Esophagus muscularis mucosa (tissue), 4 donors: ENCODE data around the gene BTNL3.

Experiments used
- EP300 ChIP-seq: sonication (generic); formaldehyde crosslinking; IDR thresholded peaks from one replicate; pipeline ENCODE4 v1.6.1; 2017; ENCODE audit warnings: antibody characterized with exemption
- POLR2A ChIP-seq: fragments of 450-650 bp; IDR thresholded peaks from one replicate; pipeline ENCODE4 v1.6.1; 2017; ENCODE audit warnings: antibody characterized with exemption, moderate library complexity, mild to moderate bottlenecking, low read depth
- POLR2AphosphoS5 ChIP-seq, 2 donors: sonication (generic); formaldehyde crosslinking; IDR thresholded peaks; one replicate each; pipeline ENCODE4 v1.6.1; 2017; ENCODE audit warnings: antibody characterized with exemption in 2 of 2
- TF ChIP-seq, protein P1 (sequence below), 3 experiments: fragments of 200-600 bp in 2 of 3; fragments of 450-650 bp in 1 of 3; sonication (generic) in 2 of 3; IDR thresholded peaks; one replicate each; pipeline ENCODE4 v1.5.1; 2017 to 2019; ENCODE audit warnings: antibody characterized with exemption in 3 of 3, mild to moderate bottlenecking in 2 of 3, moderate library complexity in 1 of 3

DNA sequence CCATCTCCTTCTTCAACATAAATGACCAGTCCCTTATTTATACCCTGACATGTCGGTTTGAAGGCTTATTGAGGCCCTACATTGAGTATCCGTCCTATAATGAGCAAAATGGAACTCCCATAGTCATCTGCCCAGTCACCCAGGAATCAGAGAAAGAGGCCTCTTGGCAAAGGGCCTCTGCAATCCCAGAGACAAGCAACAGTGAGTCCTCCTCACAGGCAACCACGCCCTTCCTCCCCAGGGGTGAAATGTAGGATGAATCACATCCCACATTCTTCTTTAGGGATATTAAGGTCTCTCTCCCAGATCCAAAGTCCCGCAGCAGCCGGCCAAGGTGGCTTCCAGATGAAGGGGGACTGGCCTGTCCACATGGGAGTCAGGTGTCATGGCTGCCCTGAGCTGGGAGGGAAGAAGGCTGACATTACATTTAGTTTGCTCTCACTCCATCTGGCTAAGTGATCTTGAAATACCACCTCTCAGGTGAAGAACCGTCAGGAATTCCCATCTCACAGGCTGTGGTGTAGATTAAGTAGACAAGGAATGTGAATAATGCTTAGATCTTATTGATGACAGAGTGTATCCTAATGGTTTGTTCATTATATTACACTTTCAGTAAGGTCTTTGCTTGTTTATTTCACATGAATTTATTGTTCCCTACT lies 38.2 kb upstream of the BTNL3 start:
- TF ChIP-seq POLR2AphosphoS5 (IDR thresholded peaks at IDR 0.05) (no peak), POLR2A (no peak), EP300 (no peak)
- TF ChIP-seq, protein P1, sequence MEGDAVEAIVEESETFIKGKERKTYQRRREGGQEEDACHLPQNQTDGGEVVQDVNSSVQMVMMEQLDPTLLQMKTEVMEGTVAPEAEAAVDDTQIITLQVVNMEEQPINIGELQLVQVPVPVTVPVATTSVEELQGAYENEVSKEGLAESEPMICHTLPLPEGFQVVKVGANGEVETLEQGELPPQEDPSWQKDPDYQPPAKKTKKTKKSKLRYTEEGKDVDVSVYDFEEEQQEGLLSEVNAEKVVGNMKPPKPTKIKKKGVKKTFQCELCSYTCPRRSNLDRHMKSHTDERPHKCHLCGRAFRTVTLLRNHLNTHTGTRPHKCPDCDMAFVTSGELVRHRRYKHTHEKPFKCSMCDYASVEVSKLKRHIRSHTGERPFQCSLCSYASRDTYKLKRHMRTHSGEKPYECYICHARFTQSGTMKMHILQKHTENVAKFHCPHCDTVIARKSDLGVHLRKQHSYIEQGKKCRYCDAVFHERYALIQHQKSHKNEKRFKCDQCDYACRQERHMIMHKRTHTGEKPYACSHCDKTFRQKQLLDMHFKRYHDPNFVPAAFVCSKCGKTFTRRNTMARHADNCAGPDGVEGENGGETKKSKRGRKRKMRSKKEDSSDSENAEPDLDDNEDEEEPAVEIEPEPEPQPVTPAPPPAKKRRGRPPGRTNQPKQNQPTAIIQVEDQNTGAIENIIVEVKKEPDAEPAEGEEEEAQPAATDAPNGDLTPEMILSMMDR (IDR thresholded peaks at IDR 0.05), result no peak
